ENCODE results near the gene LPP. TPM values are rescaled to one million over a fixed set of nuclear protein-coding genes. Genes with fewer than 3 reads are reported as not detected.
"Not testable (repeated sequence)": the region's sequence is repeated elsewhere in the genome, so short reads cannot be mapped to it uniquely, and the experiment has no call there.

Gene LPP
- total RNA-seq, 1 experiment from 2014 or later, result 12.6 TPM

GRCh38 chr3:188700918-188701317 lies 547.0 kb downstream of the LPP start:
- in situ Hi-C loops (cut with HindIII; ENCODE audit: low sequenced_read_pairs), result no loop called here

DNA sequence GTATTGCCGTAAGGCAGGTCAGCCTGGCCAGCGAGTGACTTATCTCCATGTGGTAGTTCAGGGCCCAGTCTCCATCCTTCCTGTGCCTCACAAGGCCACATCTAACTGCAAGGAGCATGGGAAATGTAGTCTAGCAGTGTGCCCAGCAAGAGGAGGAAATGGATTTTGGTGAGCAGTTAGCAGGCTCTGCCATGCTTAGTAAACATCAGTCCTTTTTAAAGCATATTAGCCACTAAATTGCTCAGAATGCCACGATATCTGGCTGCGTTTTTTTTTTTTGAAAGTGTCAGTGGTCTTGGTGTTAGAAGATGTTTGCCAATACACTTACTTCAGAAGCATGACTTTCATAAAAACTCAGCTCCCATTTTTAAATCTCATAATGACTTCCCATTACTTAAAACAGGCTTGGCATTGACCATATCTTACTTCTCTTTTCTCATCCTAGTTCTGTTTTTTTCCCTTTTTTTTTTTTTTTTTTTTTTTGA lies 547.6 kb downstream of the LPP start:
- no peak for DNase-seq (ENCODE audit: low spot score)
- in situ Hi-C loops (cut with HindIII; ENCODE audit: low sequenced_read_pairs), result no loop called here

More at GRCh38 chr3:188700918-188701317, 547.0 kb downstream of the LPP start:
- DNase-seq (ENCODE audit: low spot score), result no peak

GRCh38 chr3:188702028-188702427 lies 548.1 kb downstream of the LPP start:
- DNase-seq (ENCODE audit: low spot score); in situ Hi-C loops (cut with HindIII; ENCODE audit: low sequenced_read_pairs): not testable (repeated sequence)

DNA sequence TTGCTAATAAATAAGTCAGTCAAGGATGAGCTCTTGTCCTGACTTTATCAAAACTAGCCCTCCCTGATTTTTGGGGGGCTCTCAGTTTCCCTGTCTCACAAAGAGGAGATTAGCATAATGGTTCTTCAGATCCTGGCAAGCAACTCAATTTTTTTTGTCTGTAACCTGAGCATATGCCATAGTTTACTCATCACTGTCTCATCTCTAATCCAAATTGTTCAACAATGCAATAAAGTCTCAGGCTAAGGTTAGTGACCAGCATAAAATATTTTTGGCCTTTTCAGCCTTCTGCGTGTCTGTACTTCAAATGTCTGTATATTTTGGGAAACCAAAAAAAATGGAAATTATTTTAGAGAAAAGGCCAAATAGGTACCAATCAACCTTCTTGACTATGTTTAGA lies 552.2 kb downstream of the LPP start:
- in situ Hi-C loops (cut with HindIII; ENCODE audit: low sequenced_read_pairs), result no loop called here
- DNase-seq (ENCODE audit: low spot score), result peak; percentile 32

DNA sequence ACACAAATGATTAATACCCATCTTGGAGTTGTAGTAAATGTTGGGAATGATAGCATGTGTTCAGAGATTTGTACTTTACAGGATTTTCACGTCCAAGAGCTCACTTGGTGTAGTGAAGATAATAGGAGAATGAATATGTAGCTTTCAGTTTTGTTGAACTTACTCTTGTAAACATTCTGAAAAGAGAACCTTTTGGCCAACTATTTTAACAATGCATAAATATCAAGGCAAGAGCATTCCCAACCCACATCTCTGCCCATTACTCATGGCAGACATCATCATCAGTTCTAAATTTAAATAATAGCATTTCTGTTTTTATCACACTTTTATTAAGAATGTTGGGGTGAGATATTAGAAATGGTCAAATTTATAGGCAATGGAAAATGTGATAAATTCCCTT lies 552.6 kb downstream of the LPP start:
- DNase-seq (ENCODE audit: low spot score), result no peak

DNA sequence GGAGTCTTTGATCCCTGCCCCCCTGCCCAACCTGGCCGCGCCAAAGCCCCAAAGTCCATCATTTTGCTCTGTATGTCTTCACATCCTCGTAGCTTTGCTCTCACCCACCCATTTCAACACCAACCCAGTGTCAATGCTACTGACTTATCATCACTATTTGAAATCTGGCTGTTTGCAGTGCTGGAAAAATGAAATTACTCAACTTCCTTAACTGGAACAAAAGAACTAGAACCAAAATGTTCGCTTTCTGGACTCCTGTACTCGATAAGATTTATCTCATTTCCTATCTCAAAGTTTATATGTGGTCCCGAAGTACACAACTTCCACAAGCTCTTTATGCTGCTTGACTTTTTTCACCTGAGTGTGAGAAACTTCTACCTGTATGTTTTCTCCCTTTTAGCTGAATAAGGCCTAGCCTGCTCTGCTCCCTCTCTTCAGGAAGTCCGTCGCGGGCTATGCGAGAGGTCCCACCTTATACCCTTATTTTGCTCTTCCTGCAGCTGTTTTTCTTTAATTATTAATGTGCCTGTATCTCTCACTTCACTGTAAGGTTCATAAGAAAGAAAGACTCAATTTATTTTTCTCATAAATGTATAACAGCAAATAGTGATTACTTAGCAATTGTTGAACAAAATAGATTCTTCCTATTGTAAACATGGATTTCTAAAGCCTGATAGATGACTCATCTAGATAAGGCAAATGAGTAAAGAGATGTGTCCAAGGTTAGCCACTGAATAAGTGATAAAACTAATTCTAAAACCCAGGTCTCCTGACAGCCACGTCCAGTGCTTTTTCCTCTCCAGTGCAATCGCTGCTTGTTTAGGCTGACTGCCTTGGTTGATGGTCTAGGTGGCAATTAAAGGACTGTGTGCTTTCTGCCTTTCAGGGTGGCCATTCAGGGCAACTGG lies 553.7 kb downstream of the LPP start:
- DNase-seq (ENCODE audit: low spot score), result no peak
- in situ Hi-C loops (cut with HindIII; ENCODE audit: low sequenced_read_pairs), result no loop called here

More for the DNA sequence above, 552.6 kb downstream of the LPP start:
- in situ Hi-C loops (cut with HindIII; ENCODE audit: low sequenced_read_pairs), result no loop called here

- in situ Hi-C loops (cut with HindIII; ENCODE audit: low sequenced_read_pairs), result no loop called here
- no peak for DNase-seq (ENCODE audit: low spot score)
Observed at GRCh38 chr3:188711881-188712247, 557.9 kb downstream of the LPP start.

GRCh38 chr3:188712248-188712924 lies 558.4 kb downstream of the LPP start:
- in situ Hi-C loops (cut with HindIII; ENCODE audit: low sequenced_read_pairs), result no loop called here
- DNase-seq (ENCODE audit: low spot score), result no peak

DNA sequence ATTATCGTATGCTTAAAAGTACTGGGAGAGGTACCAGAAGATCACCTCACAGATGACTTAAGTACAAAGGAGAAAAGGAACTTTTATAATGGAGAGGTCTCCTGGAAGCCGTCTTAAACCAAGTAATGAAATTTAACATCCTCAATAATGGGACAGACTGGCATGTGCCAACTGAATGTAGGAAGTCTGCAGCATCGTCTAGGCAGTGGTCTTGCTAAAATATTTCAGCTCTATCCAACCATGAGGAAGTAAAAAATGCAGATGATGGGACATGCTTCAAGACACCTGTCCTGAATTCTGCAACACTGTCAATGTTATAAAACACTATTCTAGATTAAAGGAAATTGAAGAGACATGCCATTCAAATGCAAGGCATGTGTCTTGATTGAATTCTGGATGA lies 559.0 kb downstream of the LPP start:
- no peak for DNase-seq (ENCODE audit: low spot score)
- in situ Hi-C loops (cut with HindIII; ENCODE audit: low sequenced_read_pairs), result no loop called here

DNA sequence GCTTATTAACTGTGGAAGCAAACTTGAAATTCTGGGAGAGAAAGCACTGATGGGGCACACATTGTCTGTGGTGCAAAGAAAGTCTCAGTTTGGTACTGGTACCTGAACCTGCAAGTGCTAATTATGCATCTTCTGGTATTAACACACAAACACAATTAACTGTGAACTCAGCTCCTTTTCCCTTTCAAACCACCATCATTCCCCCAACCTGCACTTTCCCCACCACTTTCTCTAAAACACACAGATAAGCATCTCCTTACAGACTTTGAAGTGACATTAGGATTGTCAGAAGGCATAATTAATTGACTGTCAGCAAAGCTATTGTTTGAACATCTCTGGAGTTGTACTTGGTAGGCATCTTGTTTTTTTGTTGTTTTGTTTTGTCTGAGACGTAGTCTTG lies 565.6 kb downstream of the LPP start:
- in situ Hi-C loops (cut with HindIII; ENCODE audit: low sequenced_read_pairs), result no loop called here
- no peak for DNase-seq (ENCODE audit: low spot score)

GRCh38 chr3:188720215-188720614 lies 566.3 kb downstream of the LPP start:
- no peak for DNase-seq (ENCODE audit: low spot score)
- in situ Hi-C loops (cut with HindIII; ENCODE audit: low sequenced_read_pairs), result no loop called here

- no peak for DNase-seq (ENCODE audit: low spot score)
- in situ Hi-C loops (cut with HindIII; ENCODE audit: low sequenced_read_pairs), result no loop called here
Observed at GRCh38 chr3:188720636-188721035, 566.7 kb downstream of the LPP start.

DNA sequence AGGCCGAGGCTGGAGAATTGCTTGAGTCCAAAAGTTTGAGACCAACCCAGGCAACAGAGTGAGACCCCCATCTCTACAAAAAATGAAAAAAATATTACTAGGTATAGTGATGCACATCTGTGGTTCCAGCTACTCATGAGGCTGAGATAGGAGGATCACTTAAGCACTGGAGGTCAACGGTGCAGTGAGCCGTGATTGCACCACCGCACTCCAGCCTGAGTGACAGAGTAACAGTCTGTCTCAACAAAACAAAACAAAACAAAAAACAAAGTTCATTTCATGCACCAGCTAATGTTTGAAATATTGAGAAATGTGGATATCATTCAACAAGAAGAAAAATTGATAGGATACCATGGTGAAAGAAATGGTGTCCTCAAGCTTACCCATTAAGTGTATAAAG lies 567.4 kb downstream of the LPP start:
- in situ Hi-C loops (cut with HindIII; ENCODE audit: low sequenced_read_pairs), result no loop called here

GRCh38 chr3:188721990-188722389 lies 568.0 kb downstream of the LPP start:
- in situ Hi-C loops (cut with HindIII; ENCODE audit: low sequenced_read_pairs), result no loop called here
- no peak for DNase-seq (ENCODE audit: low spot score)

More for the DNA sequence above, 567.4 kb downstream of the LPP start:
- DNase-seq (ENCODE audit: low spot score), result no peak

GRCh38 chr3:188722963-188723362 lies 569.0 kb downstream of the LPP start:
- no peak for DNase-seq (ENCODE audit: low spot score)

DNA sequence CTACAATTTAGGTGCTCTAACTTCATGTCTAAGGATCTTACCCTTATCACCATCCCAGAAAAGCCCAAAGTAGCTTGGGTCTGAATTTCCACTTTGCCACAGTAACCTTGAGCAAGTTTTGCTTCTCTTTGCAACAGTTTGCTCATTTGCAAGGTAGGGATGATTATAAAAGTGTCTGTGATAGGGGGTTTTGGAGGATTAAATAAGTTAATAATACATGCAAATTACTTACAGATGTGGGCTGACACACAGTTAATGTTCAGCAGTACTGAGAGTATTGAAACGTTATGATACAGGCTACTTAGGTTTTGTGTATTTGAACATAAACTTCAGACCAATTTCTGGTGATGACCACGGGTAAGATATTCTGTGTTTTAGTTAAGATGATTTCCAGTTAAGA lies 573.1 kb downstream of the LPP start:
- in situ Hi-C loops (cut with HindIII; ENCODE audit: low sequenced_read_pairs), result no loop called here

More at GRCh38 chr3:188722963-188723362, 569.0 kb downstream of the LPP start:
- in situ Hi-C loops (cut with HindIII; ENCODE audit: low sequenced_read_pairs), result no loop called here

GRCh38 chr3:188728371-188728896 lies 574.5 kb downstream of the LPP start:
- no peak for DNase-seq (ENCODE audit: low spot score)
- in situ Hi-C loops (cut with HindIII; ENCODE audit: low sequenced_read_pairs), result no loop called here

More for the DNA sequence above, 573.1 kb downstream of the LPP start:
- no peak for DNase-seq (ENCODE audit: low spot score)

GRCh38 chr3:188729422-188729821 lies 575.5 kb downstream of the LPP start:
- in situ Hi-C loops (cut with HindIII; ENCODE audit: low sequenced_read_pairs), result no loop called here
- DNase-seq (ENCODE audit: low spot score), result no peak

DNA sequence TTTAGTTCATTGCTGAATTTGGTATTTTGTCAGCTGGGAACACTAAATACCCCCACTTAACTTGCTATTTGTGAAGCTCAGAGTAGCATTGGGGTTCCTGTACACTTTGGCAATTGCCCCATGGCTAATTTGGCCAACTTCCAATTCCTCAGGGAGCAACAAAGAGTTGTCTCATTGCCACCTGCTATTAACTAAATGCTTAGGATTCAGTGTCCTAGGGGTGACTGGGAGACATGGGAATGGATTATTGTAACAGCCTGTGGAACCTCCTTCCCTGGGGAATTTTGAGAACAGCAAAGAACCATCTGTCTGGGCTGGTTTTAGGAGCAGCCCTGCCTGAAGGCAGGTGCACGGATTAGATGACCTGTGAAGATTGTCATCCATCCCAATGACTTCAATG lies 580.4 kb downstream of the LPP start:
- in situ Hi-C loops (cut with HindIII; ENCODE audit: low sequenced_read_pairs), result no loop called here
- peak; percentile 64 for DNase-seq (ENCODE audit: low spot score)

DNA sequence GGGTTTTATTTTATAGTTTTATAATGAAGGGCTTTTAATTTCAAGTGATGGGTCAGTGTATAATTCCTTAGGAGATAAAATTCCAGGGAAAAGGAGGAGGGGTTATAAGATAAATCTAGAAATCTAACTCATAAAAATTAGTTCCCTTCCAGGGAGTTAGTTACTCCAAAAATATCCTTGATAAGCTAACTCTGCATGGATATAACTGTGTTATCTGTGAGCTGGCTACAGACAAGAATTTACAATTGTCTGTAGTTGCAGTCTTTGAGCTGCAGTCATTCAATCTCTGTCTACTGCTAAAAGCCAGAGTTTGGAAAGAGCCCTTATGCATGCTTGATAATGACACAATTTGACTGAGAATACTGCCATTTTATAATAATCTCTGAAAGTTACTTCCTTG lies 585.6 kb downstream of the LPP start:
- DNase-seq (ENCODE audit: low spot score), result no peak
- in situ Hi-C loops (cut with HindIII; ENCODE audit: low sequenced_read_pairs), result no loop called here

Measured in G401 (cell line).